HepG2 (cell line): ENCODE results near the gene SRCIN1. TPM values are rescaled to one million over a fixed set of nuclear protein-coding genes. Genes with fewer than 3 reads are reported as not detected.
A peak's percentile ranks its signal among the peaks of the same experiment; 100 is the strongest.

Source experiments
- ATAC-seq: fragments of 200-7000 bp; cut with Tn5 transposase; 3 replicates; pipeline ENCODE4 v1.9.1; 2020; ENCODE audit warnings: mild to moderate bottlenecking, moderate library complexity
- BruUV-seq: library from RNA; stranded (reverse); fragments of 400-500 nt; replicated peaks from 2 replicates; lab custom pipeline; 2021; lab: Mats Ljungman, UMichigan
- CTCF ChIA-PET: fragments of 300-600 bp; formaldehyde crosslinking; extraction: SDS; loops from one replicate; lab custom pipeline; 2021; ENCODE audit warnings: low total read pairs, inconsistent platforms, low intra/inter-chr PET ratio; lab: Yijun Ruan, JAX
- POLR2A ChIA-PET: fragments of 350-600 bp; sonication (Branson Sonifier 250); formaldehyde crosslinking; loops from one replicate; lab custom pipeline; 2020; ENCODE audit warnings: antibody characterized with exemption, inconsistent platforms; lab: Yijun Ruan, JAX
- DNase-seq: peaks from one replicate; pipeline ENCODE4 v3.0.0-alpha.2; 2015; ENCODE audit warnings: low spot score
- FAIRE-seq: peaks from 3 replicates; lab custom pipeline; 2011; peaks lifted over from hg19 to GRCh38; lab: Jason Lieb, UNC
- H2AFZ ChIP-seq: one replicate; pipeline ENCODE4 v1.6.1; 2011; ENCODE audit warnings: low read length, inconsistent platforms
- H3K27ac ChIP-seq: fragments of 300-600 bp; 3 replicates; pipeline ENCODE4 v1.8.0; 2011; ENCODE audit warnings: mixed run types, mild to moderate bottlenecking, mixed read lengths, low read length, inconsistent platforms; ENCODE audit not compliant: insufficient read depth; ENCODE audit errors: extremely low read length
- H3K27me3 ChIP-seq, 2 experiments: fragments of 200-600 bp in 1 of 2; 2 replicates in 1 of 2; 3 replicates in 1 of 2; pipeline versions ENCODE4 v1.6.0 to v1.8.0; 2011; ENCODE audit warnings: low read length in 2 of 2, mild to moderate bottlenecking in 2 of 2, moderate library complexity in 2 of 2, inconsistent platforms in 1 of 2; ENCODE audit not compliant: insufficient read depth in 2 of 2, control insufficient read depth in 1 of 2
- H3K36me3 ChIP-seq, 2 experiments: fragments of 200-600 bp in 1 of 2; replicated peaks in 1 of 2; 2 replicates in 1 of 2; 3 replicates in 1 of 2; pipeline versions ENCODE4 v1.5.1 to v1.8.0; 2011; ENCODE audit warnings: low read length in 2 of 2, inconsistent platforms in 1 of 2; ENCODE audit not compliant: insufficient read depth in 2 of 2, control insufficient read depth in 1 of 2
- H3K4me1 ChIP-seq: 2 replicates; pipeline ENCODE4 v1.5.1; 2012; ENCODE audit warnings: low read length, inconsistent platforms; ENCODE audit not compliant: insufficient read depth
- H3K4me2 ChIP-seq: 2 replicates; pipeline ENCODE4 v1.6.0; 2011; ENCODE audit warnings: low read depth, low read length, inconsistent platforms
- H3K4me3 ChIP-seq, 3 experiments: fragments of 200-600 bp in 1 of 3; sonication (generic), shearing (Covaris generic) in 1 of 3; replicated peaks in 1 of 3; 2 replicates each; pipeline ENCODE4 v1.5.1; 2011 to 2016; ENCODE audit warnings: low read length in 3 of 3, inconsistent platforms in 2 of 3, low read depth in 2 of 3, mild to moderate bottlenecking in 2 of 3, control low read depth in 1 of 3, mixed read lengths in 1 of 3; ENCODE audit not compliant: insufficient read depth in 1 of 3
- H3K79me2 ChIP-seq: one replicate; pipeline ENCODE4 v1.6.1; 2011; ENCODE audit warnings: low read length, inconsistent platforms; ENCODE audit not compliant: insufficient read depth
- H3K9ac ChIP-seq: 2 replicates; pipeline ENCODE4 v1.6.0; 2011; ENCODE audit warnings: mild to moderate bottlenecking, low read depth, low read length, inconsistent platforms; ENCODE audit not compliant: insufficient read depth
- H3K9me3 ChIP-seq: 2 replicates; pipeline ENCODE4 v1.5.1; 2012; ENCODE audit warnings: mild to moderate bottlenecking, low read length
- H4K20me1 ChIP-seq: 2 replicates; pipeline ENCODE4 v1.6.0; 2011; ENCODE audit warnings: inconsistent platforms, mild to moderate bottlenecking, low read length, moderate library complexity; ENCODE audit not compliant: insufficient read depth
- CEBPG ChIP-seq: IDR thresholded peaks from 2 replicates; pipeline ENCODE4 v1.6.1; 2016
- CENPT ChIP-seq: sonication (generic); formaldehyde crosslinking; IDR thresholded peaks from 2 replicates; pipeline ENCODE4 v1.8.0; 2022; ENCODE audit warnings: low read depth, mild to moderate bottlenecking, moderate library complexity, missing genetic modification reagents
- DBP ChIP-seq: sonication (generic); formaldehyde crosslinking; IDR thresholded peaks from 2 replicates; pipeline ENCODE4 v1.4.0; 2020; ENCODE audit warnings: missing genetic modification reagents; ENCODE audit errors: not compliant biosample characterization
- EP300 ChIP-seq, 3 experiments: sonication (generic) in 1 of 3; formaldehyde crosslinking in 1 of 3; IDR thresholded peaks; 2 replicates each; pipeline versions ENCODE4 v1.5.1 to v1.6.1; 2011 to 2020; ENCODE audit warnings: low read depth in 2 of 3, low read length in 2 of 3, borderline replicate concordance in 1 of 3, improper control_type of control experiment in 1 of 3, mild to moderate bottlenecking in 1 of 3, missing genetic modification reagents in 1 of 3, moderate library complexity in 1 of 3
- JDP2 ChIP-seq: sonication (generic); formaldehyde crosslinking; IDR thresholded peaks from 2 replicates; pipeline ENCODE4 v1.8.1; 2022; ENCODE audit warnings: missing genetic modification reagents, borderline replicate concordance
- MAF1 ChIP-seq: sonication (generic); formaldehyde crosslinking; IDR thresholded peaks from 2 replicates; pipeline ENCODE4 v1.5.0; 2020; ENCODE audit warnings: missing genetic modification reagents, borderline replicate concordance
- SNRNP70 ChIP-seq: fragments of 200-400 bp; formaldehyde crosslinking; IDR thresholded peaks from 2 replicates; pipeline ENCODE4 v1.6.1; 2017; ENCODE audit warnings: mild to moderate bottlenecking, low read depth, low read length, moderate library complexity
- SRF ChIP-seq: IDR thresholded peaks from 2 replicates; pipeline ENCODE4 v1.6.1; 2011; ENCODE audit warnings: mild to moderate bottlenecking, low read depth, low read length, moderate library complexity
- TP53 ChIP-seq: sonication (generic); formaldehyde crosslinking; conservative IDR thresholded peaks from 2 replicates; pipeline ENCODE4 v1.4.0; 2020; ENCODE audit warnings: missing genetic modification reagents
- ZNF18 ChIP-seq: sonication (generic); formaldehyde crosslinking; IDR thresholded peaks from 2 replicates; pipeline ENCODE4 v1.8.0; 2022; ENCODE audit warnings: mild to moderate bottlenecking, missing genetic modification reagents; ENCODE audit not compliant: insufficient replicate concordance
- ZNF296 ChIP-seq: sonication (generic); formaldehyde crosslinking; conservative IDR thresholded peaks from 2 replicates; pipeline ENCODE4 v1.5.0; 2020; ENCODE audit warnings: mild to moderate bottlenecking, missing genetic modification reagents
- ZNF337 ChIP-seq: sonication (generic); formaldehyde crosslinking; IDR thresholded peaks from 2 replicates; pipeline ENCODE4 v1.5.1; 2020; ENCODE audit warnings: missing genetic modification reagents, low read depth, mild to moderate bottlenecking, borderline replicate concordance
- ZNF768 ChIP-seq: sonication (generic); formaldehyde crosslinking; IDR thresholded peaks from 2 replicates; pipeline ENCODE4 v1.4.0; 2020; ENCODE audit warnings: missing genetic modification reagents
- ZNF879 ChIP-seq: sonication (generic); formaldehyde crosslinking; IDR thresholded peaks from 2 replicates; pipeline ENCODE4 v1.8.1; 2023; ENCODE audit warnings: missing genetic modification reagents
- WGBS: methylation state at CpG from one replicate; pipeline ENCODE4 v1.1.6; 2017; ENCODE audit warnings: low lambda C conversion rate; 5-methylcytosine and 5-hydroxymethylcytosine counted together
- in situ Hi-C: cut with HindIII; loops from 2 replicates; pipeline ENCODE4 v1.10.0; 2017; ENCODE audit warnings: low pct_unique_long_range_greater_than_20kb; ENCODE audit not compliant: extremely low pct_ligation_motif_present
- intact Hi-C: fragments of 100-400 bp; cut with micrococcal nuclease; formaldehyde crosslinking; loops from one replicate; pipeline ENCODE4 v1.10.0; 2022; ENCODE audit not compliant: unreplicated experiment
- polyA plus RNA-seq, 8 experiments: library from polyadenylated mRNA; depleted of rRNA in 3 of 8; stranded (reverse) in 7 of 8; unstranded in 1 of 8; fragments of >200 nt; fragmentation: Illumina TruSeq in 4 of 8; extraction: Trizol in 4 of 8; gene quantifications; 2 replicates each; pipeline versions ENCODE4 v1.2.1 to v1.2.3, GENCODE V29; 2011 to 2016; ENCODE audit warnings: low read depth in 4 of 8, missing spikeins in 1 of 8, mixed read lengths in 1 of 8; ENCODE audit not compliant: insufficient read depth in 1 of 8
- total RNA-seq, 5 experiments: library from RNA; depleted of rRNA; stranded (reverse); fragments of >200 nt; fragmentation: Illumina TruSeq; extraction: Trizol; gene quantifications; 2 replicates each; pipeline ENCODE4 v1.2.3, GENCODE V29; 2016; ENCODE audit warnings: low read depth in 1 of 5
- TF ChIP-seq, protein P1 (sequence below): sonication (generic); formaldehyde crosslinking; IDR thresholded peaks from 2 replicates; pipeline ENCODE4 v1.5.1; 2020; ENCODE audit warnings: mild to moderate bottlenecking, moderate library complexity, missing genetic modification reagents
- TF ChIP-seq, protein P2 (sequence below): sonication (generic); formaldehyde crosslinking; IDR thresholded peaks from 2 replicates; pipeline ENCODE4 v1.8.1; 2022; ENCODE audit warnings: low read depth, mild to moderate bottlenecking, missing genetic modification reagents

The SRCIN1 gene
- total and polyA plus RNA-seq, 2 of the 13 experiments (the other 11 are each of a cell fraction or from before 2014, with no cell fraction given), result 1.2 to 9.6 TPM

GRCh38 chr17:38584350-38584925, 21.3 kb downstream of the SRCIN1 start:
- ATAC-seq, result peak; percentile 73
- Histone ChIP-seq H4K20me1 (peaks cover 25% of the 10 kb centered on the region; the same call in 1 of the 2 replicates), H3K36me3 (no peaks in the 10 kb centered on the region), H3K4me1 (peaks cover 49% of the 10 kb centered on the region), H3K4me3 (peak overlapping the region in 1 of 3 experiments; percentile 47; a peak in 1 of 6 replicates), H3K9me3 (no peaks in the 10 kb centered on the region), H3K27ac (no peak overlapping the region), H3K9ac (no peak overlapping the region), H3K27me3 (peaks cover 0 to 25% of the 10 kb centered on the region in 2 experiments; a peak in 3 of 5 replicates), H2AFZ (no peak overlapping the region), H3K79me2 (no peaks in the 10 kb centered on the region), H3K4me2 (peak overlapping the region; percentile 67)
- DNase-seq, result peak; percentile 41
- 7% methylated on average over 19 of the region's 19 CpGs for WGBS
- ChIA-PET POLR2A (interaction anchor here (0.8 to 1.8 kb wide), 6 partner anchors 20 to 79 kb away, joined by 3 to 7 read pairs (median 4); partner anchors contain the start of gene SRCIN1), CTCF (interaction anchor here (1.0 to 2.6 kb wide), 7 partner anchors 22 to 93 kb away, joined by 3 to 24 read pairs (median 6); partner anchors contain the start of gene SRCIN1)
- intact Hi-C loops, result loop anchor here (1.0 to 2.0 kb wide), 4 partner anchors 26 to 92 kb away; no protein-coding TSS in a partner anchor
- in situ Hi-C loops, result no loop called here
- no TSS peak for BruUV-seq
- no peak for FAIRE-seq
- TF ChIP-seq ZNF879 (CRISPR knock-in tag), result no peak
- TF ChIP-seq CEBPG (CRISPR knock-in tag), result no peak
- no peak for TF ChIP-seq SNRNP70
- no peak for TF ChIP-seq SRF
- TF ChIP-seq CENPT, result no peak
- peak; percentile 60; the same call in 1 of the 2 replicates for TF ChIP-seq ZNF768 (CRISPR knock-in tag)
- TF ChIP-seq MAF1, result no peak
- no peak for TF ChIP-seq DBP (CRISPR knock-in tag)
- TF ChIP-seq ZNF18 (CRISPR knock-in tag), result no peak
- TF ChIP-seq ZNF296 (CRISPR knock-in tag), result no peak
- no peak for TF ChIP-seq TP53
- TF ChIP-seq, protein P1, sequence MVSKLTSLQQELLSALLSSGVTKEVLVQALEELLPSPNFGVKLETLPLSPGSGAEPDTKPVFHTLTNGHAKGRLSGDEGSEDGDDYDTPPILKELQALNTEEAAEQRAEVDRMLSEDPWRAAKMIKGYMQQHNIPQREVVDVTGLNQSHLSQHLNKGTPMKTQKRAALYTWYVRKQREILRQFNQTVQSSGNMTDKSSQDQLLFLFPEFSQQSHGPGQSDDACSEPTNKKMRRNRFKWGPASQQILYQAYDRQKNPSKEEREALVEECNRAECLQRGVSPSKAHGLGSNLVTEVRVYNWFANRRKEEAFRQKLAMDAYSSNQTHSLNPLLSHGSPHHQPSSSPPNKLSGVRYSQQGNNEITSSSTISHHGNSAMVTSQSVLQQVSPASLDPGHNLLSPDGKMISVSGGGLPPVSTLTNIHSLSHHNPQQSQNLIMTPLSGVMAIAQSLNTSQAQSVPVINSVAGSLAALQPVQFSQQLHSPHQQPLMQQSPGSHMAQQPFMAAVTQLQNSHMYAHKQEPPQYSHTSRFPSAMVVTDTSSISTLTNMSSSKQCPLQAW (CRISPR knock-in tag), result peak; percentile 74; the same call in 1 of the 2 replicates
- TF ChIP-seq ZNF337, result no peak
- TF ChIP-seq, protein P2, sequence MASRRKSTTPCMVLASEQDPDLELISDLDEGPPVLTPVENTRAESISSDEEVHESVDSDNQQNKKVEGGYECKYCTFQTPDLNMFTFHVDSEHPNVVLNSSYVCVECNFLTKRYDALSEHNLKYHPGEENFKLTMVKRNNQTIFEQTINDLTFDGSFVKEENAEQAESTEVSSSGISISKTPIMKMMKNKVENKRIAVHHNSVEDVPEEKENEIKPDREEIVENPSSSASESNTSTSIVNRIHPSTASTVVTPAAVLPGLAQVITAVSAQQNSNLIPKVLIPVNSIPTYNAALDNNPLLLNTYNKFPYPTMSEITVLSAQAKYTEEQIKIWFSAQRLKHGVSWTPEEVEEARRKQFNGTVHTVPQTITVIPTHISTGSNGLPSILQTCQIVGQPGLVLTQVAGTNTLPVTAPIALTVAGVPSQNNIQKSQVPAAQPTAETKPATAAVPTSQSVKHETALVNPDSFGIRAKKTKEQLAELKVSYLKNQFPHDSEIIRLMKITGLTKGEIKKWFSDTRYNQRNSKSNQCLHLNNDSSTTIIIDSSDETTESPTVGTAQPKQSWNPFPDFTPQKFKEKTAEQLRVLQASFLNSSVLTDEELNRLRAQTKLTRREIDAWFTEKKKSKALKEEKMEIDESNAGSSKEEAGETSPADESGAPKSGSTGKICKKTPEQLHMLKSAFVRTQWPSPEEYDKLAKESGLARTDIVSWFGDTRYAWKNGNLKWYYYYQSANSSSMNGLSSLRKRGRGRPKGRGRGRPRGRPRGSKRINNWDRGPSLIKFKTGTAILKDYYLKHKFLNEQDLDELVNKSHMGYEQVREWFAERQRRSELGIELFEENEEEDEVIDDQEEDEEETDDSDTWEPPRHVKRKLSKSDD (CRISPR knock-in tag), result no peak
- TF ChIP-seq JDP2 (CRISPR knock-in tag), result no peak
- no peak for TF ChIP-seq EP300 (IDR thresholded peaks at IDR 0.05; ENCODE audit: low read depth in 2 of 2, low read length in 2 of 2)
- TF ChIP-seq EP300 (CRISPR knock-in tag; IDR thresholded peaks at IDR 0.05; ENCODE audit: borderline replicate concordance), result no peak
